Naive thymus-derived CD8-positive, alpha-beta T cell (primary cell): ENCODE measurements around the gene UST. TPM values are rescaled to one million over a fixed set of nuclear protein-coding genes. Genes with fewer than 3 reads are reported as not detected.
"Not testable (repeated sequence)": the region's sequence is repeated elsewhere in the genome, so short reads cannot be mapped to it uniquely, and the experiment has no call there.

Experiments
- ATAC-seq, 2 donors: fragments of 150-1000 bp; cut with Tn5 transposase in 1 of 2; sonication (Bioruptor Pico), chemical (Tn5 transposase) in 1 of 2; 1 replicate in 1 of 2; 2 replicates in 1 of 2; pipeline ENCODE4 v1.10.0; 2021; ENCODE audit warnings: mild to moderate bottlenecking in 2 of 2, moderate library complexity in 2 of 2
- POLR2A ChIA-PET: fragments of 350-600 bp; sonication (Branson Sonifier 250); formaldehyde crosslinking; loops from one replicate; lab custom pipeline; 2021; ENCODE audit warnings: antibody characterized with exemption; lab: Charles Lee
- DNase-seq, 10 donors: peaks; one replicate each; pipeline versions ENCODE4 v3.0.0 to v3.0.0-alpha.2; 2020 to 2022
- H3K27ac Mint-ChIP-seq, 10 donors: one replicate each; pipeline ENCODE4 v1.8.0; 2020 to 2022; ENCODE audit warnings: mild to moderate bottlenecking in 10 of 10, mixed read lengths in 10 of 10, moderate library complexity in 4 of 10, inconsistent platforms in 1 of 10
- H3K27me3 Mint-ChIP-seq, 5 donors: one replicate each; pipeline ENCODE4 v1.8.0; 2021 to 2022; ENCODE audit warnings: mixed read lengths in 5 of 5
- H3K36me3 Mint-ChIP-seq, 3 donors: one replicate each; pipeline ENCODE4 v1.8.0; 2020 to 2022; ENCODE audit warnings: mixed read lengths in 3 of 3, mild to moderate bottlenecking in 2 of 3, inconsistent platforms in 1 of 3
- H3K4me1 Mint-ChIP-seq, 4 donors: one replicate each; pipeline ENCODE4 v1.8.0; 2021 to 2022; ENCODE audit warnings: mixed read lengths in 4 of 4
- H3K4me3 Mint-ChIP-seq, 10 donors: one replicate each; pipeline ENCODE4 v1.8.0; 2020 to 2022; ENCODE audit warnings: mild to moderate bottlenecking in 10 of 10, mixed read lengths in 10 of 10, moderate library complexity in 6 of 10, inconsistent platforms in 1 of 10
- H3K9me3 Mint-ChIP-seq, 9 donors: one replicate each; pipeline ENCODE4 v1.8.0; 2020 to 2022; ENCODE audit warnings: mixed read lengths in 9 of 9, mild to moderate bottlenecking in 3 of 9, inconsistent platforms in 1 of 9, moderate library complexity in 1 of 9
- polyA plus RNA-seq, 3 donors: library from polyadenylated mRNA; unstranded; fragments of 300-500 nt; fragmentation: Illumina TruSeq; gene quantifications; one replicate each; pipeline ENCODE4 v1.2.3, GENCODE V29; 2021
- total RNA-seq, 8 experiments: library from RNA in 2 of 8; stranded (reverse) in 2 of 8; gene quantifications; one replicate each; pipeline ENCODE4 v1.2.3 and lab custom pipeline; 2021 to 2026

Gene UST
- total and polyA plus RNA-seq, 5 experiments from 2014 or later: 0.08 to 1.4 (median 0.47) TPM

DNA sequence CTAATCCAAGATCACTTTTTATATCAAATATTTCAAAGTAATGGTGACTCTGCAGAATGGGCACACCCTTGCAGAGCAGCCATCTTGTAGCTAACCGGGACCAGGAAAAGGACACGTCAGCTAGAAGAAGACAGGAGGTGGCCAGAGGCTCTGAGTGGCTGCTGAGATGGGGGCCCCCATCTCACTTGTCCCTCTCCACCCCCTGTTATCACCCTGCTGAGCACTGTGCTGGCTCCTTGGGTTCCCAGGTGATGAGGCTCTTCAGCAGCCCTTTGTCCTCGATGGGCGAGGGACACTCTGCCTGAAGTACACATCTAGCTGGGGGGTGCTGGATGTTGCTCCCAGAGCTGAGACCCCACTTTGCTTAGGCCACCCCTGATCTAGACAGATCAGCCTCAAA, 126.3 kb downstream of the UST start:
- no peaks in the 10 kb centered on the region for H3K27me3 Mint-ChIP-seq
- no peaks in the 10 kb centered on the region for H3K9me3 Mint-ChIP-seq
- no peak overlapping the region for H3K4me3 Mint-ChIP-seq
- POLR2A ChIA-PET: no interaction called here
- H3K4me1 Mint-ChIP-seq: peaks cover 0 to 19% (median 0%) of the 10 kb centered on the region in 4 donors
- ATAC-seq: no peak
- H3K27ac Mint-ChIP-seq: no peak overlapping the region
- H3K36me3 Mint-ChIP-seq: no peaks in the 10 kb centered on the region
- no peak for DNase-seq

DNA sequence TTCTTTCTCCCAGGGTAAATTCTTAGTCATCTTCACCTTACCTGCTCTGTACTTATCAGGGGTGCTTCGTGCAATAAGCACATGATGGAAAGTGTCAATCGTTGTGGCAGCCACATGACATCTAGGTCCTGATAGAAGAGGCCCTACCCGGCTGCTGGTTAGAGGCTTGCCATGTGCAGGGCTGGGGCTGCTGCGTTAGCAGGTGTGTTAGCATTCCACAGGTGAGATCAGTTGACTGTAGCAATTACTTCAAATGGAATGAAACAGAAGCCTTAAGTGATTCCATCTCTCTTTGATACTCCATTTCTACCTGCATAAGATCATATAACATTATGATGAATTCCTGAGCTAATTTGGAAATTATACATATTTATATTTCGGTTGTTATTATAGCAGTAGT, 127.0 kb downstream of the UST start:
- peaks cover 0 to 13% (median 0%) of the 10 kb centered on the region in 4 donors for H3K4me1 Mint-ChIP-seq
- no peaks in the 10 kb centered on the region for H3K27me3 Mint-ChIP-seq
- H3K9me3 Mint-ChIP-seq: no peaks in the 10 kb centered on the region
- no peak overlapping the region for H3K4me3 Mint-ChIP-seq
- POLR2A ChIA-PET: no interaction called here
- no peak for ATAC-seq
- H3K36me3 Mint-ChIP-seq: no peaks in the 10 kb centered on the region
- no peak for DNase-seq
- H3K27ac Mint-ChIP-seq: no peak overlapping the region

DNA sequence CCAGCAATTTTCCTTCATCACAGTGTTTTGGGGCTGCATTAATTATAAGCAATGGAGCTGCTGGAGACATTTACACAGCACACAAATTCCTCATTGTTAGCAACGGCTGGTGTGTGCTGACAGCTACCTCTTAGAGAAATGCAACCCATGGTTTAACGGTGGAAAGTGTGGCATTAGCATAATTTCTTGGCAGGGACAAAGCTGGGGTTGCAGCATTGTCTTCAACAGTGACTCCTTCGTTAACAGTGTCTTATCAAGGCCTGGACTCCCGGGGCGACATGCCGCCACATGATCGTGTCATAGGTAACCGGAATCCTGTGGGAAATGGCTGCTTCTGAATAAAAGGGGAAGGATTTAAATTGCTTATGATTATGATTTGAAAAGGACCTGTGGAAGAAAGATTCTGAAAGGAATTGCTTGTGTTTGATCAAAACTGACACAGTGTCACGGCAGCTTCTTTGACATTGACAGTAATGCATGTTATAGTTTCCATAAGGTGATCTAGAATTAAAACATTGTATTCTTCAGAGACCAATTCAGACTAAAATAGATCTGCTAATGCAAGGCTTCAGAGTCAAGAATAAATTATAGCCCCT, 128.0 kb downstream of the UST start:
- no peak for DNase-seq
- POLR2A ChIA-PET: no interaction called here
- Mint-ChIP-seq H3K4me1 (peaks cover 0 to 5% (median 0%) of the 10 kb centered on the region in 4 donors), H3K27ac (no peak overlapping the region), H3K4me3 (no peak overlapping the region), H3K9me3 (no peaks in the 10 kb centered on the region), H3K36me3 (no peaks in the 10 kb centered on the region), H3K27me3 (no peaks in the 10 kb centered on the region)
- ATAC-seq: no peak

DNA sequence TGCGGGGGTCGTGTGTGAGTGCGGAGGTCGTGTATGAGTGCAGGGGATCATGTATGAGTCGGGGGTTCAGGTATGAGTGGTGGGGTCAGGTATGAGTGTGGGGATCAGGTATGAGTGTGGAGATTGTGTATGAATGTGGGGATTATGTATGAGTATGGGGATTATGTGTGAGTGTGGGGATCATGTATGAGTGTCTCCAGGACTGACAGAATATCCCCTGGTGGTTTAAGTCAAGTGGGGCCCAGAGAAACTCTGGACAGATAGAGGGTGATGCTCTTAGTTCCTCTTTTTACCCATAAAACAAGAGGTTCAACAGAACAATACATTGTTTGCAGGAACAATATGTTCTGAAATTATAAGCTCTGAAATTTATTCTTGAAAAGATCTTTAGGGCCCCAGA, 131.9 kb downstream of the UST start:
- H3K9me3 Mint-ChIP-seq: no peaks in the 10 kb centered on the region
- no peak for DNase-seq
- no peaks in the 10 kb centered on the region for H3K27me3 Mint-ChIP-seq
- H3K27ac Mint-ChIP-seq: no peak overlapping the region
- ATAC-seq: no peak
- no peak overlapping the region for H3K4me3 Mint-ChIP-seq
- H3K4me1 Mint-ChIP-seq: peaks cover 0 to 10% (median 0%) of the 10 kb centered on the region in 4 donors
- POLR2A ChIA-PET: no interaction called here
- no peaks in the 10 kb centered on the region for H3K36me3 Mint-ChIP-seq

DNA sequence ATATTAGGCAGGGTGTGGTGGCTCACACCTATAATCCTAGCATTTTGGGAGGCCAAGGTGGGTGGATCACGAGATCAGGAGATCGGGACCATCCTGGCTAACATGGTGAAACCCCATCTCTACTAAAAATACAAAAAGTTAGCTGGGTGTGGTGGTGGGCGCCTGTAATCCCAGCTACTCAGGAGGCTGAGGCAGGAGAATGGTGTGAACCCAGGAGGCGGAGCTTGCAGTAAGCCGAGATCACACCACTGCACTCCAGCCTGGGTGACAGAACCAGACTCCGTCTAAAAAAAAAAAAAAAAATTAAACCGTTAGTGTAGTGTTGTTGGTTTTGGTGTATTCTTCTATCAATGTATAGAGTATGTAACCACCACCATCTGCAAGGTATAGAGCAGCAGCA, 133.9 kb downstream of the UST start:
- not testable (repeated sequence) for ATAC-seq, H3K36me3 Mint-ChIP-seq, DNase-seq, H3K27ac Mint-ChIP-seq, H3K4me3 Mint-ChIP-seq, H3K9me3 Mint-ChIP-seq, H3K27me3 Mint-ChIP-seq
- POLR2A ChIA-PET: interaction anchor here (0.6 kb wide), 1 partner anchor 14 kb away, joined by 3 read pairs; no protein-coding TSS in a partner anchor
- H3K4me1 Mint-ChIP-seq: peaks cover 0 to 10% (median 0%) of the 10 kb centered on the region in 4 donors

DNA sequence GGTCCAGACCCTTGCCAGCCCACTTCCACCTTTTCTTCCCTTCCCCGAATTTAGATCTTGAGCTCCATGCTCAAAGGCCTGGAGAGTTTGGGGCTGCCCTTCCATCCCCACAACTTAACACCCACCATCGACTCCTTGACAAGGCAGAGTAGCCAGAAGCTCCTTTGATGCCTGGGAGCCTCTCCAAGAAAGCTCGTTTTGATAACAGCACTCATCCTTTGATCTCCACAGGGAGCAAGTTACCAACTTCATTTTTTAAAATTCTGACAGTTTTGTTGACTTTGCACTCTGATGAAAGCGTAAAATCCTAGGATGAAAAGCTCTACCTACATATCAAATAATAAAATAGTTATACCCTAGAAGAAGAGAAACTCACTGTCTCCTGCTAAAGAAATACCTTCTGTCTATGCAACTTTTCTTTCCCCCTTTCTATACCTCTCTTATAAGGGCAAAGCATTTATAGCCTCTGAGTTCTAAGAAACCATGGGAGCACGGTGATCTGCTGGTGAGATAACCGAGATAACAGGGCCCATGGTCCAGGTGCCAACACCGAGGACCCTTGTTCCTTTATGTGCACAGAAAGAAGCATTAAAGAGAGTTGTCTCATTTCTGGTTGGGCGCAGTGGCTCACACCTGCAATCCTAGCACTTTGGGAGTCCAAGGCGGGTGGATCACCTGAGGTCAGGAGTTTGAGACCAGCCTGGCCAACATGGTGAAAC, 134.9 kb downstream of the UST start:
- DNase-seq (no peak), ATAC-seq (no peak)
- Mint-ChIP-seq H3K27me3 (no peaks in the 10 kb centered on the region), H3K4me3 (no peak overlapping the region), H3K27ac (no peak overlapping the region), H3K4me1 (peaks cover 0 to 10% (median 0%) of the 10 kb centered on the region in 4 donors), H3K9me3 (no peaks in the 10 kb centered on the region), H3K36me3 (no peaks in the 10 kb centered on the region)
- POLR2A ChIA-PET: no interaction called here

DNA sequence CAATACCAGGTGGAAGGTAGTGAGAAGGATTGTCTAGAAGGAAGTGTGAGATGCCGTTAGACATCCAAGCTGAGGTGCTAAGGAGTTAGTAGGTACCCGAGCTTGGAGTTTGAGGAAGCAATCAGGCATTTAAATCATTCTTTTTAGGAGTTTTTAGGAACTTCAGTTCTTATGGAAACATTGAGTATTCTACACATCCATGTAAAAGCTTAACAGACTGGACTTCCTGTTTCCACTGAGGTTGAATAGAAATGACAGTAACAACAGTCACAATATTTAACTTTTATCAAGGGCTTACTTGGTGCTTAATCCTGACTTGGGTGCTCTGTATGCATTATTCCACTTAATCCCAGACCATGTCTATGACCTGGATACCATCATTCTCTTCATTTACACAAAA, 136.4 kb downstream of the UST start:
- Mint-ChIP-seq H3K27ac (no peak overlapping the region), H3K4me3 (no peak overlapping the region), H3K4me1 (peaks cover 0 to 10% (median under 1%) of the 10 kb centered on the region in 4 donors), H3K27me3 (no peaks in the 10 kb centered on the region), H3K36me3 (no peaks in the 10 kb centered on the region), H3K9me3 (no peaks in the 10 kb centered on the region)
- POLR2A ChIA-PET: no interaction called here
- no peak for ATAC-seq
- DNase-seq: no peak

DNA sequence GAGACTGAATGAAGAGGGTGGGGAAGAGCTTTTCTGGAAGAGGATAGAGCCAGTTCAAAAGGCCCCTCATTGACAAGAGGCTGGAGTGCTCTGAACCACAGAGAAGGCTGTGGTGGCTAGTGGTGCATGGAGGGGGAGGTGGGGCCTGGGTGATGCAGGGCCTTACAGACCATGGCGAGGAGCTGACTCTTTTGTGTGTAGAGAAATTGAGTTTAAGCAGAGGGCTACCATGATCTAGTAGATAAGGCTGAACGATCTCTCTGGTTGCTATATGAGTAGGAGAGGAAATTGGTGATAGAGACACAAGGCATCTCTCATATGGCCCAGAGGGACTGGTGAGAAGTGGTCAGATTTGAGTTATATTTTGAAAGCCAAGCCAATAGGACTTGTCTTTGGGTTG, 137.6 kb downstream of the UST start:
- H3K36me3 Mint-ChIP-seq: no peaks in the 10 kb centered on the region
- DNase-seq (no peak), ATAC-seq (no peak)
- POLR2A ChIA-PET: interaction anchor here (0.5 kb wide), 1 partner anchor 123 kb away, joined by 3 read pairs; no protein-coding TSS in a partner anchor
- no peaks in the 10 kb centered on the region for H3K9me3 Mint-ChIP-seq
- H3K27ac Mint-ChIP-seq: no peak overlapping the region
- H3K4me1 Mint-ChIP-seq: peaks cover 0 to 10% (median under 1%) of the 10 kb centered on the region in 4 donors
- no peaks in the 10 kb centered on the region for H3K27me3 Mint-ChIP-seq
- H3K4me3 Mint-ChIP-seq: no peak overlapping the region

DNA sequence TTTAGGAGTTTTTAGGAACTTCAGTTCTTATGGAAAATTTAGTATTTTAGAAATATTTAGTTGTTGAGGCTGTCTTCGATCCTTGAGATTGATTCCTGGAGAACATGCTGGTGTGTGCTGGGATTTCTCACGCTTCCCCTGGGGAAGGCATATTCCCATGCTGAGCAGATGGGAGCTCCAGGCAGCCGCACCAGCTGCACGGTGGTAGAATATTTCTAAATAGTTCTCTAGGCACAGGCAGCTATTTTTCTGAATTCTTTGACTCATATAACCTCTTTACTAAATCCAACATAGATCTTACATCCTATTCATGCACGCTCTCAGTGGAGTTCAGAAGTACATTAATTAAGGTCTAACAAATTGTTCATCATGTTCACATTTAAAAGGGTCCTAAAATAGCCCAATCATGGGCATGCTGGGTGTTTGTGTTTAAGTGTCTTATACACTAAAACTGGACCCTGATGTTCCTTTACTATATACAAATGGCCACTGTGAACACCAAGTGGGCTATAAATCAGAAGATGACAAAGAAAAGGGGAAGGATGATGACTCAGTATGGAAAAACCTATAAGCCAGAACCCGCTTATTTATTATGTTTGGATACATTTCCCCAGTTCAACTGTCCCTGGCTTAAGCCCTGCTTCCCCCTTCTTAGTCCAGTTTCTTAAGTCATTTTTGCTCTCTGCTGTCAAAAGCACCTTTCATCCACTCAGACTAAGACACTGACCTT, 138.5 kb downstream of the UST start:
- ATAC-seq: no peak
- Mint-ChIP-seq H3K4me1 (peaks cover 0 to 10% (median under 1%) of the 10 kb centered on the region in 4 donors), H3K27me3 (no peaks in the 10 kb centered on the region), H3K27ac (no peak overlapping the region), H3K4me3 (no peak overlapping the region), H3K9me3 (no peaks in the 10 kb centered on the region), H3K36me3 (no peaks in the 10 kb centered on the region)
- POLR2A ChIA-PET: no interaction called here
- DNase-seq: no peak

DNA sequence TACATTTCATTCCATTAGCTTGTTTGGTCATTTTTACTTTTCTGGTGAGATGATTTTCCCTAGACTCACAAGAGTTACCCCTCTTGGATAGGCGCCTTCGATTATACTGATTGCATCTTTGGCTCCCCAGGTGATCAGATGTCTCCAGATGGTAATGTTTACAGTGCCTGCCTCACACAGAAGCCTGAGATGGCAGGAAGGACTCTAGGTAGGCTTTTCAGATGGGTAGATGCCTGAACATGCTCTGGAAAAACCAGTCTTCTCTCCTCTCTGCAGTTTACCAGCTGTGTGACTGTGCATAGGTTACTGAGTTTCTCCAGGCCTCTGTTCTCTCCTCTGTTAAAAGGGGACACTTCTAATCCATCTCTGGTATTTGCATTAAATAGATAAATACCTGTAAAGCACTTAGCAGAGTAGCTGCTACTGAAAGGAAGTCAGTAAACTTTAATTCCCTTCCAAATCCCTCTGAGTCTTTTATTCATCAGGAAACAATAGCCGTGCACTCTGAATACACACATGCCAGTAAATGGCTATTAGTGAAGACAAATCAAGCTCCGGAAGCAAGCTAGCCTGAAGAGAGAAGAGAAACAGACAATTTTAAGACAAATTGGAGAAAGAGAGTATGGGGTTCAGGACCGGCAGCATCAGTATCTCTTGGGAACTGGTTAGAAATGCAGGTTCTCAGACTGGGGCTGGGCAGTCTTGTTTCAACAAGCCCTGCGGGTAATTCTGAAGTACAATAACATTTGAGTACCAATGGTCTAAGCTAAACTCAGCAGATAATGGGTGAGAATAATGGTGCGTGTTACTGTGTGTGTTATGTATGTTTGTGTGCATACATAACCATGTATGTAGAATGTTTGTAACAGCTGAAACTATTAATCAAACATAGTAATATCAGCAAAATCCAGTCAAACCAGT, 139.4 kb downstream of the UST start:
- POLR2A ChIA-PET: no interaction called here
- no peaks in the 10 kb centered on the region for H3K9me3 Mint-ChIP-seq
- ATAC-seq: no peak

DNA sequence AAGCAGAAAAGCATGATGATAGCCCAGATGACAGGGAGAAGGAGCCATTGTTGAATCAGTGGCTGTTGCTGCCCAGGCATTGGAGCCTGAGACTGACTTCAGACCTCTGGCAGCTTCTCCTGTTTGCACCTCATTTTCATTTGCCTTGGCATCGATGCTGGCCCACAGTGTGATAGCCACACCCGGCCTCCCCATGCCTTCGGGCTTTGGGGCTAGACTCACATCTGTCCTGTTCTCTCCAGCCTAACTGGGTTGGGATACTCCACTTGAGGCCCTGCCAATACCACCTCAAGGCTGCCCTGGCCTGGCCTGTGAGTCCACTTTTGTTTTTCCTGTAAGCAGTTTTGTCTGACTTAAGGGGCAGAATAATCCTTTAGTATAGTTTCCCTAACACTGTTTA, 140.4 kb downstream of the UST start:
- H3K4me3 Mint-ChIP-seq: no peak overlapping the region
- H3K27me3 Mint-ChIP-seq: no peaks in the 10 kb centered on the region
- H3K36me3 Mint-ChIP-seq: no peaks in the 10 kb centered on the region
- POLR2A ChIA-PET: no interaction called here
- H3K27ac Mint-ChIP-seq: no peak overlapping the region
- no peaks in the 10 kb centered on the region for H3K9me3 Mint-ChIP-seq
- ATAC-seq (no peak), DNase-seq (no peak)
- H3K4me1 Mint-ChIP-seq: peaks cover 0 to 10% (median under 1%) of the 10 kb centered on the region in 4 donors

More for the DNA sequence above, 139.4 kb downstream of the UST start:
- no peaks in the 10 kb centered on the region for H3K27me3 Mint-ChIP-seq
- no peak overlapping the region for H3K4me3 Mint-ChIP-seq
- DNase-seq: no peak
- peaks cover 0 to 10% (median under 1%) of the 10 kb centered on the region in 4 donors for H3K4me1 Mint-ChIP-seq
- no peak overlapping the region for H3K27ac Mint-ChIP-seq
- no peaks in the 10 kb centered on the region for H3K36me3 Mint-ChIP-seq

DNA sequence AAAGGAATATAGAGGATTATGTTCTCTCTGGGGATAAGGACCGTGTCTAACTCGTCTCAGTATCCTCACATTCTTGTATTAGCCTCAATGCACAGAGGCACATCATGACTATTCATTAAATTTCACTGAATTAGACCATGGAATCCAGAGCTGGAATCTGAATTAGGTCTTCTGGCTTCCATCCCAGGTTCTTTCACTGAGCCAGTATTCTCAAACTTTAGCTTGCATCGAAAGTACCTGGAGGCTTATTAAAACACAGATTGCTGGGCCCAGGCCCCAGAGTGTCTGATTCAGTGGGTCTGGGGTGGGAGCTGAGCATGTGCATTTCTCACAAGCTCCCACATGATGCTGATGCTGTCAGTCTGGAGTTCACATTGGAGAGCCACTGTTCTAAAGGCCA, 142.0 kb downstream of the UST start:
- Mint-ChIP-seq H3K4me1 (peaks cover 0 to 2% (median 0%) of the 10 kb centered on the region in 4 donors), H3K27me3 (no peaks in the 10 kb centered on the region)

More for the DNA sequence above, 142.0 kb downstream of the UST start:
- ATAC-seq: no peak
- POLR2A ChIA-PET: no interaction called here
- Mint-ChIP-seq H3K9me3 (no peaks in the 10 kb centered on the region), H3K36me3 (no peaks in the 10 kb centered on the region), H3K4me3 (no peak overlapping the region), H3K27ac (no peak overlapping the region)
- DNase-seq: no peak
